ENCODE measurements around the gene ELMO1.

Gene ELMO1

GRCh38 chr7:36852931-36853330 lies 595.7 kb downstream of the ELMO1 start:
- Histone ChIP-seq H3K9me3 (ENCODE audit: insufficient read depth, low read length, severe bottlenecking) (peaks cover 3% of the 10 kb centered on the region), H3K36me3 (ENCODE audit: insufficient read depth, low read length) (peaks cover 27% of the 10 kb centered on the region), H3K4me2 (ENCODE audit: insufficient read depth, low read length) (no peak overlapping the region), H3K4me3 (ENCODE audit: low read depth in 1 of 2, low read length in 2 of 2) (no peak overlapping the region), H3K27ac (ENCODE audit: low read length) (no peak overlapping the region), H3K79me2 (ENCODE audit: insufficient read depth, low read length) (no peaks in the 10 kb centered on the region), H3K4me1 (ENCODE audit: insufficient read depth, low read length) (no peaks in the 10 kb centered on the region), H2AFZ (ENCODE audit: low read depth, low read length) (no peak overlapping the region), H3K27me3 (ENCODE audit: insufficient read depth, low read length, poor library complexity) (no peaks in the 10 kb centered on the region), H3K9ac (ENCODE audit: low read depth, low read length) (no peak overlapping the region), H4K20me1 (ENCODE audit: insufficient read depth, low read length) (no peaks in the 10 kb centered on the region)
- no peak for ATAC-seq (ENCODE audit: insufficient read depth, low read depth)
- TF ChIP-seq, protein P1, sequence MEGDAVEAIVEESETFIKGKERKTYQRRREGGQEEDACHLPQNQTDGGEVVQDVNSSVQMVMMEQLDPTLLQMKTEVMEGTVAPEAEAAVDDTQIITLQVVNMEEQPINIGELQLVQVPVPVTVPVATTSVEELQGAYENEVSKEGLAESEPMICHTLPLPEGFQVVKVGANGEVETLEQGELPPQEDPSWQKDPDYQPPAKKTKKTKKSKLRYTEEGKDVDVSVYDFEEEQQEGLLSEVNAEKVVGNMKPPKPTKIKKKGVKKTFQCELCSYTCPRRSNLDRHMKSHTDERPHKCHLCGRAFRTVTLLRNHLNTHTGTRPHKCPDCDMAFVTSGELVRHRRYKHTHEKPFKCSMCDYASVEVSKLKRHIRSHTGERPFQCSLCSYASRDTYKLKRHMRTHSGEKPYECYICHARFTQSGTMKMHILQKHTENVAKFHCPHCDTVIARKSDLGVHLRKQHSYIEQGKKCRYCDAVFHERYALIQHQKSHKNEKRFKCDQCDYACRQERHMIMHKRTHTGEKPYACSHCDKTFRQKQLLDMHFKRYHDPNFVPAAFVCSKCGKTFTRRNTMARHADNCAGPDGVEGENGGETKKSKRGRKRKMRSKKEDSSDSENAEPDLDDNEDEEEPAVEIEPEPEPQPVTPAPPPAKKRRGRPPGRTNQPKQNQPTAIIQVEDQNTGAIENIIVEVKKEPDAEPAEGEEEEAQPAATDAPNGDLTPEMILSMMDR (IDR thresholded peaks at IDR 0.05; ENCODE audit: borderline replicate concordance, extremely low read depth, low read length, poor library complexity, severe bottlenecking): no peak
- TF ChIP-seq EZH2 (IDR thresholded peaks at IDR 0.05; ENCODE audit: borderline replicate concordance, low read depth, low read length, severe bottlenecking): no peak
- no peak for DNase-seq

DNA sequence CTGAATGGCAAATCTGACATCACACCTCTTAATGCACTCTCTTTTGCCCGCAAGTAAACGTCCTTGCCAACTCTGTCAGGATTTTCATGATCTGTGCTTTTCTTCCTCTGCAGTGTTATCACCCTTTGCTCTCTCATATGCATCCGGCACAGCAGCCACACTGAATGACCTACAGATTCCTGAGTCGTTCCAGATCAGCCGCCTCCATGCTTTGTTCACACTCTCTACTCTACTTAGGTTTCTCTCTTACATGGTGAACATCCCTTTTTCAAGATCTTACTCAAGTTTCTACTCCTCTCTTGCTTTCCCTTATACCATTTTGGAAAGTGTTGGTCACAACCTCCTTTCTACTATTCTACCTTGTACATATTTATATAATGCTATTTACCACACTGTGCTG lies 596.6 kb downstream of the ELMO1 start:
- no peaks in the 10 kb centered on the region for H3K27me3 ChIP-seq (ENCODE audit: insufficient read depth, low read length, poor library complexity)
- no peak overlapping the region for H3K9ac ChIP-seq (ENCODE audit: low read depth, low read length)
- H2AFZ ChIP-seq (ENCODE audit: low read depth, low read length): no peak overlapping the region
- H3K4me3 ChIP-seq (ENCODE audit: low read depth in 1 of 2, low read length in 2 of 2): no peak overlapping the region
- peaks cover 27% of the 10 kb centered on the region for H3K36me3 ChIP-seq (ENCODE audit: insufficient read depth, low read length)
- H3K9me3 ChIP-seq (ENCODE audit: insufficient read depth, low read length, severe bottlenecking): peaks cover 10% of the 10 kb centered on the region
- H3K27ac ChIP-seq (ENCODE audit: low read length): no peak overlapping the region
- no peaks in the 10 kb centered on the region for H4K20me1 ChIP-seq (ENCODE audit: insufficient read depth, low read length)
- DNase-seq (no peak), ATAC-seq (ENCODE audit: insufficient read depth, low read depth) (no peak)
- H3K4me1 ChIP-seq (ENCODE audit: insufficient read depth, low read length): no peaks in the 10 kb centered on the region
- no peak overlapping the region for H3K4me2 ChIP-seq (ENCODE audit: insufficient read depth, low read length)
- TF ChIP-seq, protein P1 (IDR thresholded peaks at IDR 0.05; ENCODE audit: borderline replicate concordance, extremely low read depth, low read length, poor library complexity, severe bottlenecking): no peak
- no peak for TF ChIP-seq EZH2 (IDR thresholded peaks at IDR 0.05; ENCODE audit: borderline replicate concordance, low read depth, low read length, severe bottlenecking)
- no peaks in the 10 kb centered on the region for H3K79me2 ChIP-seq (ENCODE audit: insufficient read depth, low read length)

GRCh38 chr7:36851382-36851781 lies 597.3 kb downstream of the ELMO1 start:
- no peaks in the 10 kb centered on the region for H3K27me3 ChIP-seq (ENCODE audit: insufficient read depth, low read length, poor library complexity)
- no peaks in the 10 kb centered on the region for H3K4me1 ChIP-seq (ENCODE audit: insufficient read depth, low read length)
- H2AFZ ChIP-seq (ENCODE audit: low read depth, low read length): no peak overlapping the region
- H3K4me3 ChIP-seq (ENCODE audit: low read depth in 1 of 2, low read length in 2 of 2): no peak overlapping the region
- no peak overlapping the region for H3K27ac ChIP-seq (ENCODE audit: low read length)
- no peak overlapping the region for H3K9ac ChIP-seq (ENCODE audit: low read depth, low read length)
- ATAC-seq (ENCODE audit: insufficient read depth, low read depth) (no peak), DNase-seq (no peak)
- peaks cover 10% of the 10 kb centered on the region for H3K9me3 ChIP-seq (ENCODE audit: insufficient read depth, low read length, severe bottlenecking)
- no peaks in the 10 kb centered on the region for H3K79me2 ChIP-seq (ENCODE audit: insufficient read depth, low read length)
- no peak overlapping the region for H3K4me2 ChIP-seq (ENCODE audit: insufficient read depth, low read length)
- no peaks in the 10 kb centered on the region for H4K20me1 ChIP-seq (ENCODE audit: insufficient read depth, low read length)
- H3K36me3 ChIP-seq (ENCODE audit: insufficient read depth, low read length): peaks cover 27% of the 10 kb centered on the region
- TF ChIP-seq, protein P1 (IDR thresholded peaks at IDR 0.05; ENCODE audit: borderline replicate concordance, extremely low read depth, low read length, poor library complexity, severe bottlenecking): no peak
- no peak for TF ChIP-seq EZH2 (IDR thresholded peaks at IDR 0.05; ENCODE audit: borderline replicate concordance, low read depth, low read length, severe bottlenecking)

DNA sequence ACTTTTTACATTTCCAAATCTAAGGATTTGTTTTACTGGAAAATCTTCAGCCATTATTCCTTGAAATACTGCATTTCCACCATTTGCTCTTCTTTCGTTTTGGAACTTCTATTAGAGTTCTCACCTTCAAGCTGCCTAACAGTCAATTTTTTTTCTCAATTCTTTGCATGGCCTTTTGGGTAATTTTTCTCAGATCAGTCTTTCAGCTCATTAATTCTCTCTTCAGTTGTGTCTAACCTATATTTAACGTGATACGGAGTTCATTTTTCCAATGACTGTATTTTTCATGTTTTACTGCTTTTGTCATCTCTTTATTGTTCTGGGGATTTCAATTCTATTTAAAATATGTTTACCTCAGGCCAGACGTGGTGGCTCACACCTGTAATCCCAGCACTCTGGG lies 600.7 kb downstream of the ELMO1 start:
- Histone ChIP-seq H3K36me3 (ENCODE audit: insufficient read depth, low read length) (no peaks in the 10 kb centered on the region; the same call in 1 of the 2 replicates), H3K4me2 (ENCODE audit: insufficient read depth, low read length) (no peak overlapping the region), H4K20me1 (ENCODE audit: insufficient read depth, low read length) (no peaks in the 10 kb centered on the region), H2AFZ (ENCODE audit: low read depth, low read length) (no peak overlapping the region), H3K27me3 (ENCODE audit: insufficient read depth, low read length, poor library complexity) (no peaks in the 10 kb centered on the region), H3K27ac (ENCODE audit: low read length) (no peak overlapping the region), H3K4me1 (ENCODE audit: insufficient read depth, low read length) (no peaks in the 10 kb centered on the region), H3K79me2 (ENCODE audit: insufficient read depth, low read length) (no peaks in the 10 kb centered on the region), H3K9ac (ENCODE audit: low read depth, low read length) (no peak overlapping the region), H3K9me3 (ENCODE audit: insufficient read depth, low read length, severe bottlenecking) (peaks cover 12% of the 10 kb centered on the region), H3K4me3 (ENCODE audit: low read depth in 1 of 2, low read length in 2 of 2) (no peak overlapping the region)
- ATAC-seq (ENCODE audit: insufficient read depth, low read depth) (no peak), DNase-seq (no peak)
- no peak for TF ChIP-seq EZH2 (IDR thresholded peaks at IDR 0.05; ENCODE audit: borderline replicate concordance, low read depth, low read length, severe bottlenecking)
- TF ChIP-seq, protein P1 (IDR thresholded peaks at IDR 0.05; ENCODE audit: borderline replicate concordance, extremely low read depth, low read length, poor library complexity, severe bottlenecking): no peak

Measured in DND-41 (cell line).